Esophagus squamous epithelium (tissue), 4 donors: Measurements from ENCODE around the gene SIK3.
A peak's percentile ranks its signal among the peaks of the same experiment; 100 is the strongest.

Source experiments
- POLR2A ChIP-seq, 4 donors: fragments of 450-650 bp; IDR thresholded peaks; one replicate each; pipeline ENCODE4 v1.6.1; 2017; ENCODE audit warnings: antibody characterized with exemption in 4 of 4, mild to moderate bottlenecking in 4 of 4, moderate library complexity in 3 of 4
- TF ChIP-seq, protein P1 (sequence below), 6 experiments: fragments of 450-650 bp in 4 of 6; fragments of 200-600 bp in 2 of 6; sonication (generic) in 2 of 6; IDR thresholded peaks; one replicate each; pipeline ENCODE4 v1.5.1; 2016 to 2019; ENCODE audit warnings: antibody characterized with exemption in 6 of 6, mild to moderate bottlenecking in 4 of 6, moderate library complexity in 4 of 6

GRCh38 chr11:116879800-116880625 is 218.2 kb downstream of the SIK3 start:
- TF ChIP-seq, protein P1, sequence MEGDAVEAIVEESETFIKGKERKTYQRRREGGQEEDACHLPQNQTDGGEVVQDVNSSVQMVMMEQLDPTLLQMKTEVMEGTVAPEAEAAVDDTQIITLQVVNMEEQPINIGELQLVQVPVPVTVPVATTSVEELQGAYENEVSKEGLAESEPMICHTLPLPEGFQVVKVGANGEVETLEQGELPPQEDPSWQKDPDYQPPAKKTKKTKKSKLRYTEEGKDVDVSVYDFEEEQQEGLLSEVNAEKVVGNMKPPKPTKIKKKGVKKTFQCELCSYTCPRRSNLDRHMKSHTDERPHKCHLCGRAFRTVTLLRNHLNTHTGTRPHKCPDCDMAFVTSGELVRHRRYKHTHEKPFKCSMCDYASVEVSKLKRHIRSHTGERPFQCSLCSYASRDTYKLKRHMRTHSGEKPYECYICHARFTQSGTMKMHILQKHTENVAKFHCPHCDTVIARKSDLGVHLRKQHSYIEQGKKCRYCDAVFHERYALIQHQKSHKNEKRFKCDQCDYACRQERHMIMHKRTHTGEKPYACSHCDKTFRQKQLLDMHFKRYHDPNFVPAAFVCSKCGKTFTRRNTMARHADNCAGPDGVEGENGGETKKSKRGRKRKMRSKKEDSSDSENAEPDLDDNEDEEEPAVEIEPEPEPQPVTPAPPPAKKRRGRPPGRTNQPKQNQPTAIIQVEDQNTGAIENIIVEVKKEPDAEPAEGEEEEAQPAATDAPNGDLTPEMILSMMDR (IDR thresholded peaks at IDR 0.05) = peak in 5 of 6 experiments; percentile 60 to 70 (median 66)
- TF ChIP-seq POLR2A (IDR thresholded peaks at IDR 0.05) = no peak
